Glomerular endothelial cell (primary cell): ENCODE results near the gene SEPTIN7. TPM values are rescaled to one million over a fixed set of nuclear protein-coding genes. Genes with fewer than 3 reads are reported as not detected.

Source experiments
- DNase-seq: peaks from one replicate; pipeline ENCODE4 v3.0.0-alpha.2; 2011; ENCODE audit warnings: low read depth, low spot score; ENCODE audit errors: extremely low read depth
- total RNA-seq: library from RNA; depleted of rRNA; stranded (reverse); fragments of >200 nt; gene quantifications from 2 replicates; pipeline ENCODE4 v1.2.3, GENCODE V29; 2015

SEPTIN7 gene
- total RNA-seq, 1 donor from 2014 or later = 191 TPM

- no peak for DNase-seq
Observed at GRCh38 chr7:35828817-35829216, 28.0 kb downstream of the SEPTIN7 start.

- no peak for DNase-seq
Observed at GRCh38 chr7:35831208-35831607, 30.4 kb downstream of the SEPTIN7 start.

GRCh38 chr7:35839860-35840854 is 39.3 kb downstream of the SEPTIN7 start:
- no peak for DNase-seq

GRCh38 chr7:35846816-35847412 is 46.1 kb downstream of the SEPTIN7 start:
- no peak for DNase-seq

GRCh38 chr7:35848725-35849124 is 47.9 kb downstream of the SEPTIN7 start:
- no peak for DNase-seq

GRCh38 chr7:35849158-35849831 is 48.4 kb downstream of the SEPTIN7 start:
- DNase-seq = no peak

- DNase-seq = no peak
Observed at GRCh38 chr7:35849954-35850353, 49.1 kb downstream of the SEPTIN7 start.

Other genes starting within 250 kb of the SEPTIN7 start
- 37.0 and 37.2 TPM in 2 replicates for gene HERPUD2, start 105.9 kb upstream of the SEPTIN7 start, total RNA-seq